Neural cell (in vitro differentiated cells): ENCODE data around the gene PBX1. TPM values are rescaled to one million over a fixed set of nuclear protein-coding genes. Genes with fewer than 3 reads are reported as not detected.

Experiments
- H2AFZ ChIP-seq: fragments of 200-600, 300-800 bp; sonication (generic), shearing (Covaris generic); 2 replicates; pipeline ENCODE4 v1.6.0; 2014; ENCODE audit warnings: low read depth, mild to moderate bottlenecking, antibody characterized with exemption, low read length, moderate library complexity
- H3F3A ChIP-seq: fragments of 200-600 bp; shearing (Covaris generic); 2 replicates; pipeline ENCODE4 v1.6.1; 2016; ENCODE audit warnings: mild to moderate bottlenecking, moderate library complexity, mixed read lengths, antibody characterized with exemption, low read length; ENCODE audit not compliant: insufficient read depth, poor library complexity, severe bottlenecking
- H3K27ac ChIP-seq: fragments of 200-600, 300-800 bp; sonication (generic), shearing (Covaris generic); 2 replicates; pipeline ENCODE4 v1.5.1; 2014; ENCODE audit warnings: mild to moderate bottlenecking, low read length, moderate library complexity
- H3K27me3 ChIP-seq: fragments of 300-800, 200-600 bp; sonication (generic), shearing (Covaris generic); 2 replicates; pipeline ENCODE4 v1.6.0; 2014; ENCODE audit warnings: mild to moderate bottlenecking, low read depth, low read length, moderate library complexity; ENCODE audit not compliant: insufficient read depth
- H3K36me3 ChIP-seq: fragments of 300-800, 200-600 bp; sonication (generic), shearing (Covaris generic); 2 replicates; pipeline ENCODE4 v1.5.1; 2014; ENCODE audit warnings: mild to moderate bottlenecking, antibody characterized with exemption, low read length, moderate library complexity; ENCODE audit not compliant: insufficient read depth
- H3K4me2 ChIP-seq: fragments of 300-800, 200-600 bp; sonication (generic), shearing (Covaris generic); 2 replicates; pipeline ENCODE4 v1.6.0; 2014; ENCODE audit warnings: mild to moderate bottlenecking, low read length
- H3K4me3 ChIP-seq: fragments of 300-800, 200-600 bp; sonication (generic), shearing (Covaris generic); 2 replicates; pipeline ENCODE4 v1.5.1; 2014; ENCODE audit warnings: mild to moderate bottlenecking, low read length, moderate library complexity
- H3K79me2 ChIP-seq: fragments of 200-600 bp; shearing (Covaris generic); replicated peaks from 2 replicates; pipeline ENCODE4 v1.6.0; 2014; ENCODE audit warnings: mild to moderate bottlenecking, low read length, moderate library complexity; ENCODE audit not compliant: insufficient read depth
- H3K9ac ChIP-seq: fragments of 300-800, 200-600 bp; sonication (generic), shearing (Covaris generic); 2 replicates; pipeline ENCODE4 v1.6.1; 2016; ENCODE audit warnings: mild to moderate bottlenecking, low read length, mixed read lengths
- H3K9me2 ChIP-seq: fragments of 200-600 bp; shearing (Covaris generic); 2 replicates; pipeline ENCODE4 v1.6.1; 2016; ENCODE audit warnings: mild to moderate bottlenecking, low read length, mixed read lengths; ENCODE audit not compliant: insufficient read depth
- H3K9me3 ChIP-seq: fragments of 200-600, 300-800 bp; sonication (generic), shearing (Covaris generic); 2 replicates; pipeline ENCODE4 v1.6.1; 2016; ENCODE audit warnings: mild to moderate bottlenecking, mixed run types, low read length, moderate library complexity, mixed read lengths
- H4K20me1 ChIP-seq: fragments of 200-600 bp; shearing (Covaris generic); 2 replicates; pipeline ENCODE4 v1.6.1; 2016; ENCODE audit warnings: mild to moderate bottlenecking, mixed run types; ENCODE audit not compliant: insufficient read depth
- CTCF ChIP-seq: fragments of 450-650 bp; IDR thresholded peaks from 2 replicates; pipeline ENCODE4 v1.5.1; 2014; ENCODE audit warnings: antibody characterized with exemption, mild to moderate bottlenecking, moderate library complexity; ENCODE audit not compliant: poor library complexity, severe bottlenecking
- EP300 ChIP-seq: fragments of 450-650 bp; conservative IDR thresholded peaks from 2 replicates; pipeline ENCODE4 v1.6.1; 2014; ENCODE audit warnings: antibody characterized with exemption, mild to moderate bottlenecking, moderate library complexity; ENCODE audit not compliant: poor library complexity, severe bottlenecking
- EZH2 ChIP-seq: fragments of 200-600, 300-800 bp; shearing (Covaris generic), sonication (generic); IDR thresholded peaks from 2 replicates; pipeline ENCODE4 v1.6.1; 2014; ENCODE audit warnings: antibody characterized with exemption, low read length, borderline replicate concordance, mild to moderate bottlenecking; ENCODE audit not compliant: insufficient read depth, poor library complexity, severe bottlenecking
- MXI1 ChIP-seq: fragments of 450-650 bp; conservative IDR thresholded peaks from 2 replicates; pipeline ENCODE4 v1.6.1; 2014; ENCODE audit warnings: antibody characterized with exemption, mild to moderate bottlenecking; ENCODE audit not compliant: poor library complexity, severe bottlenecking
- POLR2AphosphoS5 ChIP-seq: IDR thresholded peaks from 2 replicates; pipeline ENCODE4 v1.6.1; 2012
- RAD21 ChIP-seq: fragments of 450-650 bp; conservative IDR thresholded peaks from 2 replicates; pipeline ENCODE4 v1.6.1; 2014; ENCODE audit warnings: antibody characterized with exemption, mild to moderate bottlenecking, moderate library complexity
- SMC3 ChIP-seq: fragments of 450-650 bp; conservative IDR thresholded peaks from 2 replicates; pipeline ENCODE4 v1.6.1; 2014; ENCODE audit warnings: antibody characterized with exemption, mild to moderate bottlenecking, moderate library complexity; ENCODE audit not compliant: poor library complexity
- TAF1 ChIP-seq: IDR thresholded peaks from 2 replicates; pipeline ENCODE4 v1.6.1; 2012; ENCODE audit warnings: low read depth
- polyA plus RNA-seq: library from polyadenylated mRNA; depleted of rRNA; stranded (reverse); fragments of >200 nt; gene quantifications from 2 replicates; pipeline ENCODE4 v1.2.3, GENCODE V29; 2014
- TF ChIP-seq, protein P1 (sequence below): IDR thresholded peaks from 2 replicates; pipeline ENCODE4 v1.6.1; 2012; ENCODE audit warnings: borderline replicate concordance

Gene PBX1
- polyA plus RNA-seq, 1 donor from 2014 or later: 42.4 TPM

- Histone ChIP-seq H3K79me2 (peaks cover 85% of the 10 kb centered on the region), H3K36me3 (no peaks in the 10 kb centered on the region), H2AFZ (no peak overlapping the region), H3K9me3 (no peaks in the 10 kb centered on the region), H4K20me1 (no peaks in the 10 kb centered on the region), H3K27me3 (no peaks in the 10 kb centered on the region), H3K4me2 (no peak overlapping the region), H3K9me2 (no peaks in the 10 kb centered on the region), H3K4me3 (no peak overlapping the region), H3F3A (peaks cover 4% of the 10 kb centered on the region), H3K9ac (no peak overlapping the region), H3K27ac (no peak overlapping the region)
- no peak for TF ChIP-seq MXI1
Observed at GRCh38 chr1:164708596-164708995, 149.6 kb downstream of the PBX1 start.

GRCh38 chr1:164709126-164709525 lies 150.1 kb downstream of the PBX1 start:
- H3K4me2 ChIP-seq: no peak overlapping the region
- no peak overlapping the region for H3K4me3 ChIP-seq
- no peak overlapping the region for H3K9ac ChIP-seq
- peaks cover 85% of the 10 kb centered on the region for H3K79me2 ChIP-seq
- H3K27ac ChIP-seq: no peak overlapping the region
- no peak for TF ChIP-seq EP300
- no peak for TF ChIP-seq CTCF
- TF ChIP-seq POLR2AphosphoS5: no peak
- no peak for TF ChIP-seq TAF1
- TF ChIP-seq, protein P1, sequence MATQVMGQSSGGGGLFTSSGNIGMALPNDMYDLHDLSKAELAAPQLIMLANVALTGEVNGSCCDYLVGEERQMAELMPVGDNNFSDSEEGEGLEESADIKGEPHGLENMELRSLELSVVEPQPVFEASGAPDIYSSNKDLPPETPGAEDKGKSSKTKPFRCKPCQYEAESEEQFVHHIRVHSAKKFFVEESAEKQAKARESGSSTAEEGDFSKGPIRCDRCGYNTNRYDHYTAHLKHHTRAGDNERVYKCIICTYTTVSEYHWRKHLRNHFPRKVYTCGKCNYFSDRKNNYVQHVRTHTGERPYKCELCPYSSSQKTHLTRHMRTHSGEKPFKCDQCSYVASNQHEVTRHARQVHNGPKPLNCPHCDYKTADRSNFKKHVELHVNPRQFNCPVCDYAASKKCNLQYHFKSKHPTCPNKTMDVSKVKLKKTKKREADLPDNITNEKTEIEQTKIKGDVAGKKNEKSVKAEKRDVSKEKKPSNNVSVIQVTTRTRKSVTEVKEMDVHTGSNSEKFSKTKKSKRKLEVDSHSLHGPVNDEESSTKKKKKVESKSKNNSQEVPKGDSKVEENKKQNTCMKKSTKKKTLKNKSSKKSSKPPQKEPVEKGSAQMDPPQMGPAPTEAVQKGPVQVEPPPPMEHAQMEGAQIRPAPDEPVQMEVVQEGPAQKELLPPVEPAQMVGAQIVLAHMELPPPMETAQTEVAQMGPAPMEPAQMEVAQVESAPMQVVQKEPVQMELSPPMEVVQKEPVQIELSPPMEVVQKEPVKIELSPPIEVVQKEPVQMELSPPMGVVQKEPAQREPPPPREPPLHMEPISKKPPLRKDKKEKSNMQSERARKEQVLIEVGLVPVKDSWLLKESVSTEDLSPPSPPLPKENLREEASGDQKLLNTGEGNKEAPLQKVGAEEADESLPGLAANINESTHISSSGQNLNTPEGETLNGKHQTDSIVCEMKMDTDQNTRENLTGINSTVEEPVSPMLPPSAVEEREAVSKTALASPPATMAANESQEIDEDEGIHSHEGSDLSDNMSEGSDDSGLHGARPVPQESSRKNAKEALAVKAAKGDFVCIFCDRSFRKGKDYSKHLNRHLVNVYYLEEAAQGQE: no peak
- no peak for TF ChIP-seq RAD21
- TF ChIP-seq SMC3: no peak
- no peak for TF ChIP-seq MXI1
- TF ChIP-seq EZH2: no peak
- no peaks in the 10 kb centered on the region for H3K9me2 ChIP-seq
- no peak overlapping the region for H2AFZ ChIP-seq
- no peaks in the 10 kb centered on the region for H3K36me3 ChIP-seq
- H3K9me3 ChIP-seq: no peaks in the 10 kb centered on the region
- H4K20me1 ChIP-seq: no peaks in the 10 kb centered on the region
- H3K27me3 ChIP-seq: no peaks in the 10 kb centered on the region
- H3F3A ChIP-seq: peaks cover 4% of the 10 kb centered on the region
